K562 treated with DMSO at 1 percent for 24 hours (cell line): ENCODE results near the gene SLCO3A1. TPM values are rescaled to one million over a fixed set of nuclear protein-coding genes. Genes with fewer than 3 reads are reported as not detected.

Experiments used
- total RNA-seq: library from RNA; unstranded; fragments of 300-600 nt; gene quantifications from 2 replicates; pipeline ENCODE4 v1.2.3, GENCODE V29; 2022; ENCODE audit warnings: low read depth; ENCODE audit not compliant: insufficient read depth

The SLCO3A1 gene
- 0.19 and 1.1 TPM in 2 replicates for total RNA-seq

DNA sequence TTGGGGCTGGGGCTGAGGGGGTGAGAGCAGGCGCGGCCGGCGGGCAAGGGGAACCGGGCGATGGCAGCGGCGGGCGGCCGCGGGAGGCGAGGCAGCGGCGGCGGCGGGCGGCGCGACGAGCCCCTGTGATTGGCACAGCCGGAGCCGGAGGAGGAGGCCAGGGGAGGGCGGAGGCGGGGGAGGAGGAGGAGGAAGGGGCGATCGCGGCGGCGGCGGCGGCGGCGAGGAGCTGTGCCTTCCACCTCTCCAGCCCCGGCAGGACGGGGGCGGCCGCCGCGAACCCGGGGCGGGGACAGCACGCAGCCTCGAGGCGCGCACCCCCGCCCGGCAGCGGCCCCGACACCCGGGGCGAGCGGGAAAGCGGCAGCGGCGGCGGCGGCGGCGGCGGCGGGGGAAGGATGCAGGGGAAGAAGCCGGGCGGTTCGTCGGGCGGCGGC, at the start of gene SLCO3A1:
TSS of gene SLCO3A1 (plus strand) at position 198 of the 437 bp plus-strand sequence.

